SIG-M5 treated with dmso at 0.1 percent for 504 hours (cell line): Measurements from ENCODE around the gene TEX10.

Experiments
- DNase-seq: peaks from one replicate; lab custom pipeline; 2025; ENCODE audit not compliant: unreplicated experiment; lab: John Stamatoyannopoulos, UW

Gene TEX10

DNA sequence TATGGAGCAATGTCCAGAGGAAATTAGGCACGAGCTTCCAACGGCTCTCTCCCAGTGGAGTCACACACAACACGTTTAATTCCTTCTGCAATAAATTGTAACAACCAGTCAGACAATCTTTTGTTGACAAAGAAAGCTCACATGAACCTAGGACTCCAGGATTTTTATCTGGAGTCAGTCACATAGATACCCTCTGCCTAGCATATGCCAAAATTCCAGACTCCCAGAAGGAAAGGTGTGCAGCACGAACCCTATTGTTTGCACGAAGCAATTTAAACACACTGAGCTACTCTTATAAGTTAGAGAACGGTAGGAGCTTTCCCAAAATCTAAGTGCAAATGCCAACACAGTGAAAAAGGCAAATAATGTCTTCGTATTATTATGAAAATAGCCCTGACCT, 67.1 kb downstream of the TEX10 start:
- no peak for DNase-seq

DNA sequence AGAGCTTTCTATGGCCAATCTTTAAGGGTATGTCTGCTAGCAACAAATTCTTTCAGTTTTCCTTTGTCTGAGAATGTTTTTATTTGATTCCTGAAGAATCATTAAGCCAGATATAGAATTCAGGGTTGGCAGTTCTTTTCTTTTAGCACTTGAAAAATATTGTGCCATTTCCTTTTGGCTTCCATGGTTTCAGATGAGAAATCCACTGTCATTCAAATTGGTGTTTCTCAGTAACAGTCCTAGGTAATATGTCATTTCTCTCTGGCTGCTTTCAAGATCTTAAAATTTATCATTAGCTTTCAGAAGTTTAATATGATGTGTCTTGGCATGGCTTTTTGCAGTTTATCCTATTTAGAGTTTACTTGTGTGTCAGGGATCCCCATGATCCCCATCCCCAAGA, 67.7 kb downstream of the TEX10 start:
- DNase-seq = no peak

DNA sequence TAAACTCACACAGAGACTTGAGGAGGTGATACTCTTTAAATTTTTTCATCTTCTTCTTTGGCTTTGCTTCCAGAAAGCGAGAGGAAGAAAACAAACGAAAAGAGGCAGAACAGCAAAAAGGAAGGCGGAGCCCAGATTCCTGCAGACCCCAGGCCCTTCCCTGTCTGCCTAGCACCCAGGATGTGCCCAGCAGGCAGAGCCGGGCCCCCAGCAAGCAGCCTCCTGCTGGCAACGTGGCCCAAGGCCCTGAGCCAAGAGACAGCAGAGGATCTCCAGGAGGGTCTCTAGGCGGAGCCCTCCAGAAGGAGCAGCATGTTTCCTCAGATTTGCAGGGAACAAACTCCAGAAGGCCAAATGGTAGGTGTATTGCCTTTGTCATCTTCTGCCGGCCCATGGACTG, 68.5 kb downstream of the TEX10 start:
- DNase-seq = no peak

DNA sequence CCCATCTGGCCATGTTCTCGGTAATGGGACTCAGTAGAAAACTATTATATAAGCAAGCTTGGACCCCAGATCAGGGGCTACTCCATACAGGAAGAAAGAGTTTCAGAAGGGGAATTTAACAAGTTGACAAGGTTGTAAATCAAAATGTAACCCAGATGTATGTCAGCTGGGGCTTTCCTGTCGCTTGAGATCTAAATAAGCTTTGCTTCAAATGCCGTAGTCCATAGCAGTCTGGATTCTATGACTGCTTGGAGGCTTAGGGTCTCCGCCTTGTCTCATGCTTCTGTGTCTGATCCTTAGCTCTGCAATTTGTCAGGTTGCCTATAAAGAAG, 70.4 kb downstream of the TEX10 start:
- no peak for DNase-seq

DNA sequence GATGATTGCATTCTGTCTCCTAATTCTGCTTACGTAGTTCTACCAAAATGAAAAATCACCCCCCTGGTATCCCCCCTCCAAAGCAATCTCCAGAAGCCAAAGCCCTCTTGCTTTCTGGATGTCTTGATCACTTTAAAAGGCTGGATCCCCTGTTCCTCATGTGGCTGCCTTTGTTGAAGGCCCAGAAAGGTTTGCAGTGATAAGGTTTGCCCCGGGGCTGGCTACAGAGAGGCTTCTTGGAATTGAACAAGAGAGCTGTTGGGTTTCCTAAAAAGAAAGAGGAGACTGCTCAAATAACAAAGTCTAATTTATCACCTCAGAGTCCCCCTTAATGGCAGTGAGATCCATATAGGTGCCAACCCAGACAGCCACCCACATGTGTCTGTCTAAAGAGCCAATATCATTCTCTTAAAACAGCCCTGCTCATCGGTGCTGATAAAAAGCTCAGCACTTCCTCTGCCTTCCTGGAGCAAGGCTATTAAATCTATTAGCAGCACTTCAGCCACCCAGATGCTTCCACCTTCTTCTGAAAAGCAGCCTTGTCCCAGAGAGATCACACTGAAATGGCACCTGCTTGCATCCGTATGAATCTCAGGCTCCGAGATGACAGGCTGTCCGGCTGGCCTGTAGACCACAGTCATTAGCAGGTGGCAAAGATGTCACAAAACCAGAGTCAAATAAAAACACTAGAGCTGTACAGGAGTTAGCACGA, 70.9 kb downstream of the TEX10 start:
- DNase-seq = no peak

DNA sequence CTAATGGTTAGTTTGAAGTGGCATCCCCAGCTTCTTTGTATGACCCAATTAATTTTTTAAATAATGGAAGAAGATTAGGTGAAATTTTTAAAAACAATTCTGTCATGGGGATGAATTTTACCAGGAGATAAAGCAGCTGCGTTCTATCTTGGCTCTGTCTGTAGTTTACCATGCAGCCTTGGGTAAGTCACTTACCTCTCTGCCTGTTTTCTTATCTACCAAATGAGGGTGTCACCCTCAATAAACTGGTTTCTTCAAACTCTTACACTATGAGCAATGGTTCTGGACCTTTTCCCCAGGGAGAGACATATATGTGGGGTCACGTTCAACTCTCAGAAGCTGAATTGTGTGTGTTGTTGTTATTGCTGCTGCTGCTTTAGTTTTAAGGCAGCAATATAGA, 71.7 kb downstream of the TEX10 start:
- DNase-seq = no peak

DNA sequence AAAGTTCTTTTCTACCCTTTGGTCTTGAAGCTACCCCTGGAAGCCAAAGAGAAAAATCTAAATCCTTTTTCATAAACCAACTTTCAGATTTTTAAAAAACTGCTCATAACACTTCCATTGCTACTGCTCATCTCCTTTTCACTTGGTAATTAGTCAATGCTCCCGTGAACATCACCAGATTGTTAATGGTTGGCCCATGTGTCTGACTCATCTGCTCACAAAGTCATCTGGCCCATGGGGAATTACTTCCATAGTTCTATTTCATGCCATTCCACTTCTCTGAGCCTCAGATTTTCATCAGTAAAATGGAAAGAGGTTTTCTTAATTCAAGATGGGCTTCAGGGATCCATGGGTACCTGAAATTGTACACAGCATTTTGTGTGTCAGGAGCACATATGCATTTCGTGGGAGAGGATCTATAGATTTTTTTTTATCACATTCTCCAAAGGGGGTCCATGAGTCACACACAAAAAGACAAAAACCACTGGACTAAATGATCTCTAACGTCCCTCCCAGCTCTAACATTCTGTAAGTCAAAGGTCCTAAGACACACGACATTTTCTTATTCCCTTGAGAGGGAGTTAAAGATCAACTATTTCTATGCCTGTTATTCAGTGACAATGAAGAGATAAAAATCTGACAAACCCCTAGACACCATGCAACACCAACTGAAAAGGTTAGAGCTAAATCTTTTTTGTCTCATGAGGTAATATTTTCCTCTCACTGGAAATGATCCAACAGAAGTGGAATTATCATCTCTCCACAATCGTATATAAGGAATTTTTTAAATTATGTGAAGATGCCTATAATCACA, 75.4 kb downstream of the TEX10 start:
- no peak for DNase-seq

DNA sequence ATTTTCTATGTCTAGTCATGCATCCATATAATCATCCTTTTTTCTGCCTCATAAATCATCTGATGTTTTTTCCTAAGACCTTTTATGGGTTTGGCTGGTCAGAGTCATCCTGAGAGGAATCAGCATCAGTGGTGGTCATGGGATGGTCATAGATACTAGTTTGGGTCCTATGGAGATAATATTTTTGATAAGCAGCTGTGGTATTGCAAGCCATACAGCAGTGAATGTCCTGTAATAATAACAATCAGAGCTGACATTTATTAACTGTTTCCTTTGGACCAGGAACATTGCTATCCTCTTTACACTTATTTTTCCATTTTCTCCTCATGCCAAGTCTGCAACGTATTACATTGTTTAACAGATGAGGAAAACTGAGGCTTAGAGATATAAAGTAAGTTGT, 83.1 kb downstream of the TEX10 start:
- DNase-seq = no peak

DNA sequence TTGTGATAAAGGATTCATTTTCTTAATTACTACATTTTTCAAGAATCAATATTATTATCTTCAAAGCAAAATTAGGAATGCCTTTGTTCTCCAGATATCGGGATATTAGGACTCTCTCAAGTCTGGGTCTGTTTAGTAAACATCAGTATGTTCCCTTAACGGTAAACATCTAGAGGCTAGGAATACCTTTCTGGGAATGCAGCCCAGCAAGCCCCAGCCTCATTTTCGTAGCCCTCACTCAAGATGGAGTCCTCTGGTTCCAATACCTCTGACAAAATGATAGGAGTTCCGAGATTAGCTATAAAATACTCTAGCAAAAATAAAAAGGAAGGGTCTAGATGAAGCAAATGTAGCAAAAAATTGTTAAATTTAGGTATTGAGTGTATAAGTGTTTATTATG, 84.5 kb downstream of the TEX10 start:
- DNase-seq = no peak

DNA sequence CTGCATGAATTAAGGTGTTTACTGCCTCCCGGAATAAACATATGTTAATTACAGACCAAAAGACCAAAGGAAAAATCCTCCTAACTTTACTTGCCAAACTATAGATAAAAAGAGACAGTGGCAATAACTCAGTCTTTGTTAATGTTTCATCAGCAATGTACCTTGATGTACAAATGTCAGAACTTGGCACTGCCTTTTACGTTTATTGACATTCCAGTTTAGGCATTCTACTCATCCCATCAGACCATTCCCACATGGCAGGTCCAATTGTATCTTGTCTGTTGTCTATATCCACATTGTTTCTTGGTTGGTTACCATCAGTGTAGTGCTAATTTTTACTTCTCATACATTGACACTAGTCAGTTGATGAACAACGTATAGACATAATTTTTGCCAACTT, 85.5 kb downstream of the TEX10 start:
- DNase-seq = no peak
